BJ (cell line): Measurements from ENCODE around the gene EDC4. TPM values are rescaled to one million over a fixed set of nuclear protein-coding genes. Genes with fewer than 3 reads are reported as not detected.

Experiments used
- CTCF ChIA-PET: fragments of 350-600 bp; formaldehyde crosslinking; extraction: SDS; loops from one replicate; lab custom pipeline; 2021; ENCODE audit warnings: antibody characterized with exemption, inconsistent platforms; lab: Yijun Ruan, JAX
- POLR2A ChIA-PET: fragments of 300-600 bp; sonication (Branson Sonifier 250); formaldehyde crosslinking; extraction: SDS; loops from one replicate; lab custom pipeline; 2021; ENCODE audit warnings: antibody characterized with exemption; lab: Charles Lee
- DNase-seq: peaks from one replicate; pipeline ENCODE4 v3.0.0-alpha.2; 2011; ENCODE audit warnings: low read depth
- H3K27me3 ChIP-seq: 2 replicates; pipeline ENCODE4 v1.6.0; 2011; ENCODE audit warnings: low read length; ENCODE audit not compliant: control insufficient read depth, insufficient read depth
- H3K36me3 ChIP-seq: 2 replicates; pipeline ENCODE4 v1.5.1; 2011; ENCODE audit warnings: low read length; ENCODE audit not compliant: control insufficient read depth, insufficient read depth
- H3K4me3 ChIP-seq: 2 replicates; pipeline ENCODE4 v1.5.1; 2011; ENCODE audit warnings: low read depth, mild to moderate bottlenecking, control low read depth, low read length
- CTCF ChIP-seq: IDR thresholded peaks from 2 replicates; pipeline ENCODE4 v1.5.1; 2011; ENCODE audit warnings: low read depth, mild to moderate bottlenecking, control low read depth, inconsistent platforms, low read length, moderate library complexity; ENCODE audit not compliant: insufficient read depth
- polyA plus RNA-seq: library from polyadenylated mRNA; depleted of rRNA; stranded (reverse); fragments of >200 nt; gene quantifications from 2 replicates; pipeline ENCODE4 v1.2.3, GENCODE V29; 2011

EDC4 gene
- polyA plus RNA-seq, 1 experiment = 27.4 TPM

- Histone ChIP-seq H3K36me3 (no peaks in the 10 kb centered on the region), H3K4me3 (peak overlapping the region; percentile 94; the same call in 1 of the 2 replicates), H3K27me3 (no peaks in the 10 kb centered on the region)
- TF ChIP-seq CTCF = no peak
- ChIA-PET POLR2A (no interaction called here), CTCF (interaction anchor here (0.7 to 2.6 kb wide), 6 partner anchors 8 to 169 kb away, joined by 3 to 9 read pairs (median 4); partner anchors contain the start of genes NRN1L and RANBP10)
- DNase-seq = no peak
These were observed 31.5 kb upstream of the EDC4 start for GRCh38 chr16:67841198-67841815.

GRCh38 chr16:67841816-67842508 is 30.9 kb upstream of the EDC4 start, which contains the start of gene THAP11:
THAP11 (plus strand) TSS chr16:67842320; CDS start chr16:67842555, 235 bp downstream.
- TF ChIP-seq CTCF = peak; percentile 92
- no peaks in the 10 kb centered on the region for H3K27me3 ChIP-seq
- DNase-seq = peak; percentile 40
- ChIA-PET CTCF (interaction anchor here (1.1 to 2.6 kb wide), 3 partner anchors 8 to 169 kb away, joined by 3 to 9 read pairs (median 4); partner anchors contain the start of gene NRN1L), POLR2A (no interaction called here)
- no peaks in the 10 kb centered on the region for H3K36me3 ChIP-seq
- peak within 1 kb of the TSS; percentile 94 for H3K4me3 ChIP-seq

- H3K4me3 ChIP-seq = peak overlapping the region; percentile 94
- peak; percentile 49 for TF ChIP-seq CTCF
- no peaks in the 10 kb centered on the region for H3K27me3 ChIP-seq
- no peaks in the 10 kb centered on the region for H3K36me3 ChIP-seq
- ChIA-PET POLR2A (no interaction called here), CTCF (interaction anchor here (0.5 to 3.2 kb wide), 9 partner anchors 19 to 329 kb away, joined by 3 to 17 read pairs (median 3); partner anchors contain the start of gene PSMB10)
- no peak for DNase-seq
These were observed 30.1 kb upstream of the EDC4 start for GRCh38 chr16:67842509-67843342.

- POLR2A ChIA-PET = no interaction called here
These were observed 29.5 kb upstream of the EDC4 start for GRCh38 chr16:67843343-67843765.

More at GRCh38 chr16:67843343-67843765, 29.5 kb upstream of the EDC4 start:
- no peak for DNase-seq
- no peaks in the 10 kb centered on the region for H3K27me3 ChIP-seq
- peak overlapping the region; percentile 94 for H3K4me3 ChIP-seq
- no peaks in the 10 kb centered on the region for H3K36me3 ChIP-seq
- no peak for TF ChIP-seq CTCF
- CTCF ChIA-PET = interaction anchor here (0.5 to 3.2 kb wide), 10 partner anchors 19 to 329 kb away, joined by 3 to 17 read pairs (median 4); partner anchors contain the start of genes EDC4 and PSMB10
